Panc1 (cell line): ENCODE measurements around the gene BEND3. TPM values are rescaled to one million over a fixed set of nuclear protein-coding genes. Genes with fewer than 3 reads are reported as not detected.

Source experiments
- ATAC-seq: fragments of 200-7000 bp; cut with Tn5 transposase; 2 replicates; pipeline ENCODE4 v1.9.1; 2020; ENCODE audit warnings: mild to moderate bottlenecking, moderate library complexity
- BruUV-seq: library from RNA; stranded (reverse); fragments of 400-500 nt; replicated peaks from 2 replicates; lab custom pipeline; 2021; lab: Mats Ljungman, UMichigan
- CTCF ChIA-PET: fragments of 300-600 bp; sonication (Branson Sonifier 250); formaldehyde crosslinking; loops from one replicate; lab custom pipeline; 2022; ENCODE audit warnings: antibody characterized with exemption; lab: Charles Lee
- POLR2A ChIA-PET: fragments of 300-600 bp; sonication (Branson Sonifier 250); formaldehyde crosslinking; loops from one replicate; lab custom pipeline; 2022; ENCODE audit warnings: antibody characterized with exemption; lab: Charles Lee
- DNase-seq: peaks from one replicate; pipeline ENCODE4 v3.0.0-alpha.2; 2010; ENCODE audit warnings: low read depth, low spot score
- H3K27ac ChIP-seq: 2 replicates; pipeline ENCODE4 v1.5.1; 2011; ENCODE audit warnings: mild to moderate bottlenecking, low read length, inconsistent platforms
- H3K27me3 ChIP-seq: fragments of 200-500 bp; sonication (Bioruptor generic); 2 replicates; pipeline ENCODE4 v1.6.0; 2014; ENCODE audit warnings: low read length, inconsistent platforms; ENCODE audit not compliant: control insufficient read depth, insufficient read depth
- H3K36me3 ChIP-seq: fragments of 200-500 bp; sonication (Bioruptor generic); 2 replicates; pipeline ENCODE4 v1.5.1; 2014; ENCODE audit warnings: inconsistent platforms, mild to moderate bottlenecking, low read length, moderate library complexity; ENCODE audit not compliant: control insufficient read depth, insufficient read depth
- H3K4me1 ChIP-seq: 2 replicates; pipeline ENCODE4 v1.5.1; 2011; ENCODE audit warnings: inconsistent platforms, mild to moderate bottlenecking, low read length, moderate library complexity; ENCODE audit not compliant: control insufficient read depth, insufficient read depth
- H3K4me3 ChIP-seq, 2 experiments: 2 replicates each; pipeline ENCODE4 v1.5.1; 2011 to 2012; ENCODE audit warnings: low read depth in 2 of 2, low read length in 2 of 2, mild to moderate bottlenecking in 2 of 2, inconsistent platforms in 1 of 2, moderate library complexity in 1 of 2
- H3K9me3 ChIP-seq: fragments of 200-500 bp; sonication (Bioruptor generic); 2 replicates; pipeline ENCODE4 v1.5.1; 2014; ENCODE audit warnings: low read depth, mild to moderate bottlenecking, inconsistent platforms, low read length, moderate library complexity; ENCODE audit not compliant: control insufficient read depth, insufficient read depth
- CTCF ChIP-seq: fragments of 450-650 bp; IDR thresholded peaks from 2 replicates; pipeline ENCODE4 v1.5.1; 2017; ENCODE audit warnings: mild to moderate bottlenecking
- POLR2AphosphoS5 ChIP-seq: IDR thresholded peaks from 2 replicates; pipeline ENCODE4 v1.6.1; 2012; ENCODE audit warnings: mild to moderate bottlenecking, low read depth, low read length, moderate library complexity
- REST ChIP-seq, 2 experiments: IDR thresholded peaks; 2 replicates each; pipeline ENCODE4 v1.6.1; 2011 to 2012; ENCODE audit warnings: low read depth in 2 of 2, control low read depth in 1 of 2, low read length in 1 of 2, mild to moderate bottlenecking in 1 of 2, moderate library complexity in 1 of 2; ENCODE audit not compliant: insufficient read depth in 1 of 2
- SIN3A ChIP-seq: IDR thresholded peaks from 2 replicates; pipeline ENCODE4 v1.6.1; 2012; ENCODE audit warnings: low read depth, mild to moderate bottlenecking, low read length, moderate library complexity, borderline replicate concordance; ENCODE audit not compliant: insufficient read depth
- TCF7L2 ChIP-seq: IDR thresholded peaks from 2 replicates; pipeline ENCODE4 v1.6.1; 2011; ENCODE audit warnings: mild to moderate bottlenecking, low read depth, low read length, inconsistent platforms
- in situ Hi-C: cut with HindIII; loops from 2 replicates; pipeline ENCODE4 v1.10.0; 2016; ENCODE audit warnings: low sequenced_read_pairs, low pct_unique_long_range_greater_than_20kb
- intact Hi-C: fragments of 100-400 bp; cut with micrococcal nuclease; formaldehyde crosslinking; loops from one replicate; pipeline ENCODE4 v1.10.0; 2022; ENCODE audit not compliant: unreplicated experiment
- total RNA-seq: library from RNA; stranded (reverse); gene quantifications from one replicate; pipeline ENCODE4 v1.2.1, GENCODE V29; 2021; ENCODE audit not compliant: unreplicated experiment

BEND3 gene
- total RNA-seq, 1 experiment from 2014 or later = 9.9 TPM

GRCh38 chr6:107116931-107117330, 1.6 kb upstream of the BEND3 start:
- H3K4me1 ChIP-seq = peaks cover 16% of the 10 kb centered on the region
- in situ Hi-C loops (no loop called here), intact Hi-C loops (loop anchor here (10.0 kb wide), 1 partner anchor 442 kb away; no protein-coding TSS in a partner anchor)
- ChIA-PET CTCF (interaction anchor here (0.6 to 1.4 kb wide), 2 partner anchors 532 to 732 kb away, joined by 4 to 9 read pairs; no protein-coding TSS in a partner anchor), POLR2A (no interaction called here)
- BruUV-seq = no TSS peak
- peak overlapping the region; percentile 77; the same call in 1 of the 2 replicates for H3K27ac ChIP-seq
- DNase-seq (no peak), ATAC-seq (no peak)
- no peaks in the 10 kb centered on the region for H3K36me3 ChIP-seq
- H3K9me3 ChIP-seq = no peaks in the 10 kb centered on the region
- TF ChIP-seq TCF7L2 = no peak
- no peak for TF ChIP-seq SIN3A
- TF ChIP-seq REST (IDR thresholded peaks at IDR 0.05; ENCODE audit: insufficient read depth in 1 of 2, low read depth in 2 of 2, low read length in 1 of 2) = no peak
- TF ChIP-seq POLR2AphosphoS5 = no peak
- no peak for TF ChIP-seq CTCF
- no peaks in the 10 kb centered on the region for H3K27me3 ChIP-seq
- no peak overlapping the region; a peak in 1 of 4 replicates for H3K4me3 ChIP-seq

GRCh38 chr6:107116328-107116892, 1.1 kb upstream of the BEND3 start:
- Histone ChIP-seq H3K9me3 (no peaks in the 10 kb centered on the region), H3K36me3 (no peaks in the 10 kb centered on the region), H3K4me3 (peak overlapping the region; percentile 77 to 85), H3K27ac (peak overlapping the region; percentile 77), H3K4me1 (peaks cover 16% of the 10 kb centered on the region), H3K27me3 (no peaks in the 10 kb centered on the region)
- DNase-seq = no peak
- CTCF ChIA-PET = interaction anchor here (0.6 to 1.4 kb wide), 2 partner anchors 532 to 732 kb away, joined by 4 to 9 read pairs; no protein-coding TSS in a partner anchor
- POLR2A ChIA-PET = interaction anchor here (0.7 kb wide), 1 partner anchor 953 kb away, joined by 4 read pairs; no protein-coding TSS in a partner anchor
- in situ Hi-C loops = no loop called here
- ATAC-seq = peak; percentile 40; the same call in 1 of the 2 replicates
- intact Hi-C loops = loop anchor here (10.0 kb wide), 1 partner anchor 442 kb away; no protein-coding TSS in a partner anchor
- TF ChIP-seq REST (IDR thresholded peaks at IDR 0.05; ENCODE audit: insufficient read depth in 1 of 2, low read depth in 2 of 2, low read length in 1 of 2) (no peak), SIN3A (no peak), TCF7L2 (peak; percentile 32; the same call in 1 of the 2 replicates)
- no TSS peak for BruUV-seq
